ENCODE data around the gene FGF6.

Gene FGF6

GRCh38 chr12:4402996-4403395 is 42.6 kb downstream of the FGF6 start:
- no peak for TF ChIP-seq CTCF (IDR thresholded peaks at IDR 0.05; ENCODE audit: insufficient read depth, low read length, missing control alignments)
- H3K4me3 ChIP-seq (ENCODE audit: low read depth, low read length) = no peak overlapping the region
- CTCF ChIA-PET = interaction anchor here (1.1 to 2.0 kb wide), 2 partner anchors 18 to 95 kb away, joined by 3 to 5 read pairs; no protein-coding TSS in a partner anchor
- POLR2A ChIA-PET = no interaction called here
- no peak for DNase-seq (ENCODE audit: low read depth, low spot score)

DNA sequence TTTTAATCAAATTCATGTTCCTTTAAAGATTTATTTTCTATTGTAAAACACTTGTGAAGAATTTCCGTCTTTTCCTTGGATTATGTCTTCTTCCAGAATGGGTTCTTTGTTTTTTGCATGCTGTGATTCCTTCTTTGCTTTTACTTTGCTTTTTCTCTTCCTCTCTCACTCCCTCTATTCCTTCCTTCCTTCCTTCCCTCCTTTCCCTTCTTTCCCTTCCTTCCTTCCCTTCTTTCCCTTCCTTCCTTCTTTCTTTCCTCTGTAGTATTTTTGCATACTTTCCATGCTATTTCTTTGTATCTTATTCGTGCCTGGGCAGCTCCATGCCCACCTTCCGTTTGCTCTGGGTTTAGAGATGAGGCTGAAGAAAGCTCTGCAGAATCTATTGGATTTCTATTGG is 44.5 kb downstream of the FGF6 start:
- ChIA-PET CTCF (interaction anchor here (1.5 kb wide), 1 partner anchor 21 kb away, joined by 5 read pairs; no protein-coding TSS in a partner anchor), POLR2A (no interaction called here)
- no peak for DNase-seq (ENCODE audit: low read depth, low spot score)
- no peak overlapping the region for H3K4me3 ChIP-seq (ENCODE audit: low read depth, low read length)
- TF ChIP-seq CTCF (IDR thresholded peaks at IDR 0.05; ENCODE audit: insufficient read depth, low read length, missing control alignments) = no peak

DNA sequence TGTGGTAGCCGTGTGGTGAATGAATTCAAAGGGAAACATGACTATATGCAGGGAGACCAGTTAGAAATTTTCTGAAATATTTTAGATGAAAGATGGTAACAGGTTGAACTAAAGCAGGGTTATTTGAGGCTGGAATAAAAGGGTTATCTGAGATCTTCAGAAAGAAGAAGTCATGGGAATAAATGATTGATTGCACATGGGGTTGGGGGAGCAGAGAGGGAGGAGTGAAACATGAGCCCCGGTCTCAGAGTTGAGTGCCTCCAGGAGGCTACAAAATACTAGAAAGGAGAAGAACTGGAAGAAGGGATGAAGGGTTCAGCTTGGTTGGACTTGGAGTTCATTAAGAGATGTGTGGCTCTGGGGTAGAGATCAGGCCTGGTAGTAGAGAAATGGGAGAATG is 49.8 kb downstream of the FGF6 start:
- POLR2A ChIA-PET = no interaction called here
- TF ChIP-seq CTCF (IDR thresholded peaks at IDR 0.05; ENCODE audit: insufficient read depth, low read length, missing control alignments) = no peak
- CTCF ChIA-PET = no interaction called here
- DNase-seq (ENCODE audit: low read depth, low spot score) = no peak
- no peak overlapping the region for H3K4me3 ChIP-seq (ENCODE audit: low read depth, low read length)

- no peak for DNase-seq (ENCODE audit: low read depth, low spot score)
- POLR2A ChIA-PET = no interaction called here
- TF ChIP-seq CTCF (IDR thresholded peaks at IDR 0.05; ENCODE audit: insufficient read depth, low read length, missing control alignments) = no peak
- no peak overlapping the region for H3K4me3 ChIP-seq (ENCODE audit: low read depth, low read length)
- CTCF ChIA-PET = interaction anchor here (1.1 kb wide), 1 partner anchor 28 kb away, joined by 3 read pairs; no protein-coding TSS in a partner anchor
Measured at GRCh38 chr12:4393211-4393610, 52.4 kb downstream of the FGF6 start.

DNA sequence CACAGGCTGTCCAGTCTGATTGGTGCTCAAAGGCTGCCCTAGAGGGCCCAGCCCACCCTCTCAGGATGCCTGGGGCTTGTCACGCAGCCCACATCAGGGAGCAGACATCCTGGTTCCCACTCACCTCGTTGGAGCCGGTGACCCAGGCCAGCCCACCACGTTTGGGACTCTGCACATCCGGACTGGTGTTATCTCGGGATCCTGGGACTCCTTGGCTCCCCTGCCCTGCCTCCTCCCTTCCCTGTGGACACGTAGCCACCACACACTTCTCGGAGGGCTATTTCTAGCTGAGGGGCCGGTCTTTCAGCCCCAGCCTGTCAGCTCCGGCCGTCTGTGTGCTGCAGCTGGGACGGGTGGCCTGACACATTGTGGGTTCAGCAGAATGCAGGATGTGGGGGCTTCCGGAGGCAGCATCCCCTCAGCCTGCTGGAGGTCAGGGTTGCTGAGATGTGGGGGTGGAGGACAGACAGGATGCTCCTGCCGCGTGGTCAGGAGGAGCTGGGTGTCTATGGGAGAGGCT is 53.3 kb downstream of the FGF6 start:
- POLR2A ChIA-PET = no interaction called here
- no peak for DNase-seq (ENCODE audit: low read depth, low spot score)
- CTCF ChIA-PET = no interaction called here
- TF ChIP-seq CTCF (IDR thresholded peaks at IDR 0.05; ENCODE audit: insufficient read depth, low read length, missing control alignments) = no peak
- no peak overlapping the region for H3K4me3 ChIP-seq (ENCODE audit: low read depth, low read length)

DNA sequence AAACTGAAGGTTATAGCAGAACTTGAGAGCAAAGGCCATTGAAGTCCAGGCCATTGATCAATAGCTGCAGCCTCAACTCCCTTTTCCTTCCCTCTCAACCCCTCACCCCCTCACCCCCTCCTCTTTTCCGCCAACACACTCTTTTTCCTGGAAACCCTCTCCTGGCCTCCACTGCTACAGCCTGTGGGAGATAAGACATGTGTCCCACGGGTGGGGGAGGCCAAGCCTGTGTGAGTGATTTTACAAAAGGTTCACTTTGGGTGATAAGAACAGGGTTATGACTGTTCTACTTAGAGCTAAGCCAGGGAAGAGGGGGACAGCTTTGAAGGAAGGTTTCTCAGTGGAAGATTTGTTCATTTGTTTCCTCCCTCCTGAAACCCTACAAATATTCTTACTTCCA is 57.0 kb downstream of the FGF6 start:
- H3K4me3 ChIP-seq (ENCODE audit: low read depth, low read length) = no peak overlapping the region
- ChIA-PET POLR2A (no interaction called here), CTCF (no interaction called here)
- DNase-seq (ENCODE audit: low read depth, low spot score) = no peak
- TF ChIP-seq CTCF (IDR thresholded peaks at IDR 0.05; ENCODE audit: insufficient read depth, low read length, missing control alignments) = no peak

All from AG04449 (cell line).